C4-2B (cell line): Measurements from ENCODE around the gene ST6GALNAC6.

Experiments
- ZFX ChIP-seq: fragments of 450-650 bp; IDR thresholded peaks from 2 replicates; pipeline ENCODE4 v1.6.1; 2017
- TF ChIP-seq, protein P1 (sequence below): fragments of 450-650 bp; conservative IDR thresholded peaks from 2 replicates; pipeline ENCODE4 v1.5.1; 2017; ENCODE audit warnings: mild to moderate bottlenecking

DNA sequence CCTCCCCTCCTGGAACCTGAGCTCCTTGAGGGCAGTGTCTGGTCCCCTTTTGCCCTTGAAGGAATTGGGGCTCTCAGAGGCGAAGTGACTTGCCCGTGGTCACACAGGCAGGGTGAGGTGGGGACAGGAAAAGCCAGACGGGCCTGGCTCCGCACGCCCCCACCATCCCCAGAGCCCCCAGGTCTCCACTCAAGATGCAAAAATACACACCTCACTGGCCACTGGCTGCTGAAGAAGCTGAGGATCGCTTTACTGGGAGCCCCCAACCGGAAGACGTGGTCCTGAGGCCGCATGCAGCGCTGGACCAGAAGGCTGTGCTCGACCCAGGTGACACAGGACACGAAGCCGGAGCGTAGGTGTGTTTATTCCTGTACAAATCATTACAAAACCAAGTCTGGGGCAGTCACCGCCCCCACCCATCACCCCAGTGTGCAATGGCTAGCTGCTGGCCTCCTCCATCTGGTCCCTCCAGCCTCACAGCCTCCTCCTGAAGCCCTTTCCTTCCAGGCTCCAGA lies 14.4 kb downstream of the ST6GALNAC6 start:
- TF ChIP-seq, protein P1, sequence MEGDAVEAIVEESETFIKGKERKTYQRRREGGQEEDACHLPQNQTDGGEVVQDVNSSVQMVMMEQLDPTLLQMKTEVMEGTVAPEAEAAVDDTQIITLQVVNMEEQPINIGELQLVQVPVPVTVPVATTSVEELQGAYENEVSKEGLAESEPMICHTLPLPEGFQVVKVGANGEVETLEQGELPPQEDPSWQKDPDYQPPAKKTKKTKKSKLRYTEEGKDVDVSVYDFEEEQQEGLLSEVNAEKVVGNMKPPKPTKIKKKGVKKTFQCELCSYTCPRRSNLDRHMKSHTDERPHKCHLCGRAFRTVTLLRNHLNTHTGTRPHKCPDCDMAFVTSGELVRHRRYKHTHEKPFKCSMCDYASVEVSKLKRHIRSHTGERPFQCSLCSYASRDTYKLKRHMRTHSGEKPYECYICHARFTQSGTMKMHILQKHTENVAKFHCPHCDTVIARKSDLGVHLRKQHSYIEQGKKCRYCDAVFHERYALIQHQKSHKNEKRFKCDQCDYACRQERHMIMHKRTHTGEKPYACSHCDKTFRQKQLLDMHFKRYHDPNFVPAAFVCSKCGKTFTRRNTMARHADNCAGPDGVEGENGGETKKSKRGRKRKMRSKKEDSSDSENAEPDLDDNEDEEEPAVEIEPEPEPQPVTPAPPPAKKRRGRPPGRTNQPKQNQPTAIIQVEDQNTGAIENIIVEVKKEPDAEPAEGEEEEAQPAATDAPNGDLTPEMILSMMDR, result no peak
- no peak for TF ChIP-seq ZFX
